ENCODE data around the gene DLG5.

DNA sequence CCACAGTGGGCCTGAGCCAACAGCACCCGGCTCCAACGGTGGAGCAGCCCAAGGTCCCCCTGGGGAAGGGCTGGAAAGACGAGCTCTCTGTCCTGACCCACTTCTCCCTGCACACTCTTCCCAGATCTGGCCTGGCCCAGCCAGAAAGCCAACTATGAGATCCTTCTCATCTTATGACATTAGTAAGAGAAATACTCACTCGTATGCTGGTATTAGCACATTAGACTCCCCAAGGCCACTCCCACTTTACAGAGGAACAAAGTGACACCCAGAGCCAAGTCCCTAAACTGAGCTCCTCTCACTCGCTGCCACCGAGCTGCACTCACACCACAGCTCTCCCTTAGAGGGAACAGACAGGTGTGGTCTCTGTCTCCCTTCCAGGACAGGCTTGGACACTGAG lies 24.8 kb downstream of the DLG5 start:
- TF ChIP-seq, protein P1, sequence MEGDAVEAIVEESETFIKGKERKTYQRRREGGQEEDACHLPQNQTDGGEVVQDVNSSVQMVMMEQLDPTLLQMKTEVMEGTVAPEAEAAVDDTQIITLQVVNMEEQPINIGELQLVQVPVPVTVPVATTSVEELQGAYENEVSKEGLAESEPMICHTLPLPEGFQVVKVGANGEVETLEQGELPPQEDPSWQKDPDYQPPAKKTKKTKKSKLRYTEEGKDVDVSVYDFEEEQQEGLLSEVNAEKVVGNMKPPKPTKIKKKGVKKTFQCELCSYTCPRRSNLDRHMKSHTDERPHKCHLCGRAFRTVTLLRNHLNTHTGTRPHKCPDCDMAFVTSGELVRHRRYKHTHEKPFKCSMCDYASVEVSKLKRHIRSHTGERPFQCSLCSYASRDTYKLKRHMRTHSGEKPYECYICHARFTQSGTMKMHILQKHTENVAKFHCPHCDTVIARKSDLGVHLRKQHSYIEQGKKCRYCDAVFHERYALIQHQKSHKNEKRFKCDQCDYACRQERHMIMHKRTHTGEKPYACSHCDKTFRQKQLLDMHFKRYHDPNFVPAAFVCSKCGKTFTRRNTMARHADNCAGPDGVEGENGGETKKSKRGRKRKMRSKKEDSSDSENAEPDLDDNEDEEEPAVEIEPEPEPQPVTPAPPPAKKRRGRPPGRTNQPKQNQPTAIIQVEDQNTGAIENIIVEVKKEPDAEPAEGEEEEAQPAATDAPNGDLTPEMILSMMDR (IDR thresholded peaks at IDR 0.05), result no peak
- TF ChIP-seq, protein P2, sequence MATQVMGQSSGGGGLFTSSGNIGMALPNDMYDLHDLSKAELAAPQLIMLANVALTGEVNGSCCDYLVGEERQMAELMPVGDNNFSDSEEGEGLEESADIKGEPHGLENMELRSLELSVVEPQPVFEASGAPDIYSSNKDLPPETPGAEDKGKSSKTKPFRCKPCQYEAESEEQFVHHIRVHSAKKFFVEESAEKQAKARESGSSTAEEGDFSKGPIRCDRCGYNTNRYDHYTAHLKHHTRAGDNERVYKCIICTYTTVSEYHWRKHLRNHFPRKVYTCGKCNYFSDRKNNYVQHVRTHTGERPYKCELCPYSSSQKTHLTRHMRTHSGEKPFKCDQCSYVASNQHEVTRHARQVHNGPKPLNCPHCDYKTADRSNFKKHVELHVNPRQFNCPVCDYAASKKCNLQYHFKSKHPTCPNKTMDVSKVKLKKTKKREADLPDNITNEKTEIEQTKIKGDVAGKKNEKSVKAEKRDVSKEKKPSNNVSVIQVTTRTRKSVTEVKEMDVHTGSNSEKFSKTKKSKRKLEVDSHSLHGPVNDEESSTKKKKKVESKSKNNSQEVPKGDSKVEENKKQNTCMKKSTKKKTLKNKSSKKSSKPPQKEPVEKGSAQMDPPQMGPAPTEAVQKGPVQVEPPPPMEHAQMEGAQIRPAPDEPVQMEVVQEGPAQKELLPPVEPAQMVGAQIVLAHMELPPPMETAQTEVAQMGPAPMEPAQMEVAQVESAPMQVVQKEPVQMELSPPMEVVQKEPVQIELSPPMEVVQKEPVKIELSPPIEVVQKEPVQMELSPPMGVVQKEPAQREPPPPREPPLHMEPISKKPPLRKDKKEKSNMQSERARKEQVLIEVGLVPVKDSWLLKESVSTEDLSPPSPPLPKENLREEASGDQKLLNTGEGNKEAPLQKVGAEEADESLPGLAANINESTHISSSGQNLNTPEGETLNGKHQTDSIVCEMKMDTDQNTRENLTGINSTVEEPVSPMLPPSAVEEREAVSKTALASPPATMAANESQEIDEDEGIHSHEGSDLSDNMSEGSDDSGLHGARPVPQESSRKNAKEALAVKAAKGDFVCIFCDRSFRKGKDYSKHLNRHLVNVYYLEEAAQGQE (IDR thresholded peaks at IDR 0.05; ENCODE audit: low read depth, low read length), result no peak
- TF ChIP-seq, protein P3, sequence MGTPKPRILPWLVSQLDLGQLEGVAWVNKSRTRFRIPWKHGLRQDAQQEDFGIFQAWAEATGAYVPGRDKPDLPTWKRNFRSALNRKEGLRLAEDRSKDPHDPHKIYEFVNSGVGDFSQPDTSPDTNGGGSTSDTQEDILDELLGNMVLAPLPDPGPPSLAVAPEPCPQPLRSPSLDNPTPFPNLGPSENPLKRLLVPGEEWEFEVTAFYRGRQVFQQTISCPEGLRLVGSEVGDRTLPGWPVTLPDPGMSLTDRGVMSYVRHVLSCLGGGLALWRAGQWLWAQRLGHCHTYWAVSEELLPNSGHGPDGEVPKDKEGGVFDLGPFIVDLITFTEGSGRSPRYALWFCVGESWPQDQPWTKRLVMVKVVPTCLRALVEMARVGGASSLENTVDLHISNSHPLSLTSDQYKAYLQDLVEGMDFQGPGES (IDR thresholded peaks at IDR 0.05; ENCODE audit: low read depth, low read length), result no peak
- TF ChIP-seq EP300 (IDR thresholded peaks at IDR 0.05; ENCODE audit: borderline replicate concordance in 1 of 2, low read depth in 1 of 2, low read length in 1 of 2) (no peak), SMC3 (IDR thresholded peaks at IDR 0.05; ENCODE audit: low read depth, low read length) (no peak), POLR2AphosphoS5 (IDR thresholded peaks at IDR 0.05; ENCODE audit: low read depth, low read length) (no peak), RCOR1 (IDR thresholded peaks at IDR 0.05; ENCODE audit: low read length) (no peak)
